Neural cell (in vitro differentiated cells): ENCODE measurements around the gene ZNF648.

Experiments
- CTCF ChIP-seq: fragments of 450-650 bp; IDR thresholded peaks from 2 replicates; pipeline ENCODE4 v1.5.1; 2014; ENCODE audit warnings: antibody characterized with exemption, mild to moderate bottlenecking, moderate library complexity; ENCODE audit not compliant: poor library complexity, severe bottlenecking
- EP300 ChIP-seq: fragments of 450-650 bp; conservative IDR thresholded peaks from 2 replicates; pipeline ENCODE4 v1.6.1; 2014; ENCODE audit warnings: antibody characterized with exemption, mild to moderate bottlenecking, moderate library complexity; ENCODE audit not compliant: poor library complexity, severe bottlenecking
- EZH2 ChIP-seq: fragments of 200-600, 300-800 bp; shearing (Covaris generic), sonication (generic); IDR thresholded peaks from 2 replicates; pipeline ENCODE4 v1.6.1; 2014; ENCODE audit warnings: antibody characterized with exemption, low read length, borderline replicate concordance, mild to moderate bottlenecking; ENCODE audit not compliant: insufficient read depth, poor library complexity, severe bottlenecking
- MXI1 ChIP-seq: fragments of 450-650 bp; conservative IDR thresholded peaks from 2 replicates; pipeline ENCODE4 v1.6.1; 2014; ENCODE audit warnings: antibody characterized with exemption, mild to moderate bottlenecking; ENCODE audit not compliant: poor library complexity, severe bottlenecking
- POLR2AphosphoS5 ChIP-seq: IDR thresholded peaks from 2 replicates; pipeline ENCODE4 v1.6.1; 2012
- RAD21 ChIP-seq: fragments of 450-650 bp; conservative IDR thresholded peaks from 2 replicates; pipeline ENCODE4 v1.6.1; 2014; ENCODE audit warnings: antibody characterized with exemption, mild to moderate bottlenecking, moderate library complexity
- TAF1 ChIP-seq: IDR thresholded peaks from 2 replicates; pipeline ENCODE4 v1.6.1; 2012; ENCODE audit warnings: low read depth

GRCh38 chr1:182080955-182081582 is 19.6 kb upstream of the ZNF648 start:
- TF ChIP-seq CTCF (peak; percentile 74), POLR2AphosphoS5 (no peak), EP300 (no peak), TAF1 (no peak), EZH2 (no peak), MXI1 (no peak), RAD21 (peak; percentile 72)
